Measurements from ENCODE around the gene C20orf144. TPM values are rescaled to one million over a fixed set of nuclear protein-coding genes. Genes with fewer than 3 reads are reported as not detected.
A peak's percentile ranks its signal among the peaks of the same experiment; 100 is the strongest.

The C20orf144 gene
- total and polyA plus RNA-seq, 9 of the 15 experiments (the other 6 are each of a cell fraction or from before 2014, with no cell fraction given): 0.04 to 0.23 (median 0.11) TPM; not detected in 2

- TF ChIP-seq NFIX (CRISPR knock-in tag; IDR thresholded peaks at IDR 0.05; ENCODE audit: low read depth) (no peak), POLR2AphosphoS2 (IDR thresholded peaks at IDR 0.05; ENCODE audit: low read length) (no peak), ZBTB12 (CRISPR knock-in tag; IDR thresholded peaks at IDR 0.05) (peak; percentile 55), ZNF395 (CRISPR knock-in tag; IDR thresholded peaks at IDR 0.05) (no peak), E2F8 (IDR thresholded peaks at IDR 0.05; ENCODE audit: low read depth, partially characterized antibody) (peak; percentile 99), ATF1 (CRISPR knock-in tag; IDR thresholded peaks at IDR 0.05) (no peak), ATF1 (tag; IDR thresholded peaks at IDR 0.05) (peak; percentile 87), HOMEZ (CRISPR knock-in tag; IDR thresholded peaks at IDR 0.05) (no peak), FOS (IDR thresholded peaks at IDR 0.05; ENCODE audit: extremely low read depth, insufficient read length) (peak; percentile 75), POLR2AphosphoS5 (IDR thresholded peaks at IDR 0.05; ENCODE audit: control insufficient read depth, insufficient read depth, low read depth, low read length) (peak; percentile 43; the same call in 1 of the 2 replicates), JUND (IDR thresholded peaks at IDR 0.05; ENCODE audit: borderline replicate concordance, low read depth, low read length) (peak; percentile 41; the same call in 1 of the 2 replicates), JUND (tag; IDR thresholded peaks at IDR 0.05; ENCODE audit: borderline replicate concordance, low read depth, low read length) (no peak), NR2C2 (CRISPR knock-in tag; IDR thresholded peaks at IDR 0.05) (no peak), NR2C2 (tag; IDR thresholded peaks at IDR 0.05) (peak; percentile 50; the same call in 1 of the 2 replicates), GATA2 (CRISPR knock-in tag; IDR thresholded peaks at IDR 0.05) (no peak), NFE2 (IDR thresholded peaks at IDR 0.05; ENCODE audit: low read depth) (no peak), THAP7 (CRISPR knock-in tag; IDR thresholded peaks at IDR 0.05) (no peak), RAD51 (IDR thresholded peaks at IDR 0.05; ENCODE audit: borderline replicate concordance, low read depth) (peak; percentile 51; the same call in 1 of the 2 replicates), ZNF3 (CRISPR knock-in tag; IDR thresholded peaks at IDR 0.05) (no peak)
These were observed 24.2 kb downstream of the C20orf144 start, which contains the start of gene E2F1 (continued) for GRCh38 chr20:33686100-33686983.

Data from K562 (cell line).